A549 (cell line): ENCODE data around the gene FBXO24.

Experiments used
- CBX8 ChIP-seq: fragments of 200-600 bp; sonication (generic); IDR thresholded peaks from 2 replicates; pipeline ENCODE4 v1.6.1; 2016
- CTCF ChIP-seq: fragments of >200 bp; sonication (Bioruptor Twin); formaldehyde crosslinking; IDR thresholded peaks from 3 replicates; pipeline ENCODE4 v1.5.1; 2016
- EHMT2 ChIP-seq: fragments of 200-600 bp; sonication (generic); IDR thresholded peaks from 2 replicates; pipeline ENCODE4 v1.6.1; 2016; ENCODE audit warnings: antibody characterized with exemption, low read depth, mild to moderate bottlenecking, moderate library complexity
- POLR2A ChIP-seq: IDR thresholded peaks from 2 replicates; pipeline ENCODE4 v1.6.1; 2012; ENCODE audit warnings: mild to moderate bottlenecking, low read length

DNA sequence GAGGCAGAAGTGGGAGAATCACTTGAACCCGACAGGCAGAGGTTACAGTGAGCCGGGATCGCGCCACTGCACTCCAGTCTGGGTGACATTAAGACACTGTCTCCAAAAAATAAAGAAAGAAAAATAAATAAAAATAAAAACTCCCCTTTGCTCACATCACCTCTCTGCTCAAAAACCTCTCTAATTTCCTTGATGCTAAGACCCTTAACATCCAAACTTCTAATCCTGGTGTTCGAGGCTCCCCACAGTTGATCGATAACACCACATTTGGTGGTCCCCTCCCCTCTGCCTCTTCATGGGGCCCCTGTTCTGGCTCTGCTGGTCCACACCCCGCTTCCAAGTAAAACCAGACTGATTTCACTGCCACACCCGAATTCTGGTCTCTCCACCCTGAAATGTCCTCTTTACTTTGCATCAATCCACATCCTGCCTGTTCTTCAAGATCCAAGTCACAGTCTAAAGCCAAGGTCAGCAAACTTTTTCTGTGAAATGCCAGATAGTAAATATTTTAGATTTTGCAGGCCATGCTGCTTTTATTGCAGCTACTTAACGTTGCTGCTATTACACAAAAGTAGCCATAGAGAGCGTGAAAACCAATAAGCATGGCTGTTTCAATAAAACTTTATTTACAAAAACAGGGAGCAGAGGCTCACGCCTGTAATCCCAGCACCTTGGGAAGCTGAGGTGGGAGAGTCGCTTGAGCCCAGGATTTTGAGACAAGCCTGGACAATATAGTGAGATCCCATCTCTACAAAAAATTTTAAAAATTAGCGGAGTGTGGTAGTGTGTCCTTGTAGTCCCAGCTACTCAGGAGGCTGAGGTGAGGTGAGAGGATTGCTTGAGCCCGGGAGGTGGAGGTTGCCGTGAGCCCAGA lies 38.1 kb downstream of the FBXO24 start:
- no peak for TF ChIP-seq CBX8
- TF ChIP-seq CTCF, result no peak
- TF ChIP-seq EHMT2, result no peak
- no peak for TF ChIP-seq POLR2A
